Neural progenitor cell (in vitro differentiated cells): ENCODE data around the gene POU5F2.

ENCODE experiments used
- EZH2 ChIP-seq: fragments of 200-600 bp; sonication (generic); IDR thresholded peaks from 2 replicates; pipeline ENCODE4 v1.6.1; 2017; ENCODE audit warnings: antibody characterized with exemption, mild to moderate bottlenecking, moderate library complexity
- TF ChIP-seq, protein P1 (sequence below): fragments of 200-600 bp; sonication (generic); IDR thresholded peaks from 2 replicates; pipeline ENCODE4 v1.5.1; 2017; ENCODE audit warnings: antibody characterized with exemption, mild to moderate bottlenecking

DNA sequence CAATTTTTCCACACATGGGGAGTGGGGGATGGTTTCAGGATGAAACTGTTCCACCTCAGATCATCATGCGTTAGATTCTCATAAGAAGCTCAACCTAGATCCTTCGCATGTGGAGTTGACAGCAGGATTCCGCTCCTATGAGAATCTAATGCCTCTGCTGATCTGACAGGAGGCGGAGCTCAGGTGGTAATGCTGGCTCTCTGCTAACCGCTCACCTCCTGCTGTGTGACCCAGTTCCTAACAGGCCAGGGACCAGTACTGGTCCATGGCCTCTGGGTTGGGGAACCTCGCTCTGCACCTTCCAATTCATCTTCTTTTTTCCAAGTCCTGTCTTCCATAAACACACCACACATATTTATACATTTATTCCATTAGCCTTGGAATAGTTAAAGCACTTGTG, 33.0 kb downstream of the POU5F2 start:
- TF ChIP-seq, protein P1, sequence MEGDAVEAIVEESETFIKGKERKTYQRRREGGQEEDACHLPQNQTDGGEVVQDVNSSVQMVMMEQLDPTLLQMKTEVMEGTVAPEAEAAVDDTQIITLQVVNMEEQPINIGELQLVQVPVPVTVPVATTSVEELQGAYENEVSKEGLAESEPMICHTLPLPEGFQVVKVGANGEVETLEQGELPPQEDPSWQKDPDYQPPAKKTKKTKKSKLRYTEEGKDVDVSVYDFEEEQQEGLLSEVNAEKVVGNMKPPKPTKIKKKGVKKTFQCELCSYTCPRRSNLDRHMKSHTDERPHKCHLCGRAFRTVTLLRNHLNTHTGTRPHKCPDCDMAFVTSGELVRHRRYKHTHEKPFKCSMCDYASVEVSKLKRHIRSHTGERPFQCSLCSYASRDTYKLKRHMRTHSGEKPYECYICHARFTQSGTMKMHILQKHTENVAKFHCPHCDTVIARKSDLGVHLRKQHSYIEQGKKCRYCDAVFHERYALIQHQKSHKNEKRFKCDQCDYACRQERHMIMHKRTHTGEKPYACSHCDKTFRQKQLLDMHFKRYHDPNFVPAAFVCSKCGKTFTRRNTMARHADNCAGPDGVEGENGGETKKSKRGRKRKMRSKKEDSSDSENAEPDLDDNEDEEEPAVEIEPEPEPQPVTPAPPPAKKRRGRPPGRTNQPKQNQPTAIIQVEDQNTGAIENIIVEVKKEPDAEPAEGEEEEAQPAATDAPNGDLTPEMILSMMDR: no peak
- TF ChIP-seq EZH2: no peak
